IMR-90 (cell line): ENCODE results near the gene HMCN1. TPM values are rescaled to one million over a fixed set of nuclear protein-coding genes. Genes with fewer than 3 reads are reported as not detected.

Experiments
- ATAC-seq: fragments of 200-7000 bp; cut with Tn5 transposase; 2 replicates; pipeline ENCODE4 v1.9.1; 2020; ENCODE audit warnings: low read depth, mild to moderate bottlenecking, moderate library complexity
- BruUV-seq: library from RNA; stranded (reverse); fragments of 400-500 nt; replicated peaks from 2 replicates; lab custom pipeline; 2021; lab: Mats Ljungman, UMichigan
- CTCF ChIA-PET: fragments of 300-600 bp; formaldehyde crosslinking; extraction: SDS; loops from one replicate; lab custom pipeline; 2021; ENCODE audit warnings: antibody characterized with exemption; lab: Yijun Ruan, JAX
- POLR2A ChIA-PET: fragments of 300-600 bp; sonication (Branson Sonifier 250); formaldehyde crosslinking; loops from one replicate; lab custom pipeline; 2022; ENCODE audit warnings: antibody characterized with exemption; ENCODE audit not compliant: unreplicated experiment; lab: Charles Lee
- DNase-seq: peaks from one replicate; pipeline ENCODE4 v3.0.0; 2013
- H2AFZ ChIP-seq: replicated peaks from 2 replicates; pipeline ENCODE3; 2013; ENCODE audit warnings: low read length, mild to moderate bottlenecking; ENCODE audit not compliant: poor library complexity
- H2AK5ac ChIP-seq: 2 replicates; pipeline ENCODE4 v1.6.1; 2013; ENCODE audit warnings: low read depth, low read length, inconsistent platforms
- H2AK9ac ChIP-seq: replicated peaks from 2 replicates; pipeline ENCODE3; 2013; ENCODE audit warnings: mild to moderate bottlenecking, low read depth, low read length, moderate library complexity; ENCODE audit not compliant: poor library complexity
- H2BK120ac ChIP-seq: 2 replicates; pipeline ENCODE4 v1.6.1; 2013; ENCODE audit warnings: low read depth, low read length, inconsistent platforms
- H2BK15ac ChIP-seq: 3 replicates; pipeline ENCODE4 v1.6.1; 2013; ENCODE audit warnings: low read depth, low read length, inconsistent platforms
- H2BK20ac ChIP-seq: 2 replicates; pipeline ENCODE4 v1.6.1; 2013; ENCODE audit warnings: low read depth, mild to moderate bottlenecking, inconsistent platforms, low read length, moderate library complexity
- H2BK5ac ChIP-seq: 2 replicates; pipeline ENCODE4 v1.6.1; 2013; ENCODE audit warnings: mild to moderate bottlenecking, low read depth, low read length, inconsistent platforms; ENCODE audit not compliant: poor library complexity, severe bottlenecking
- H3K14ac ChIP-seq: replicated peaks from 2 replicates; pipeline ENCODE4 v1.6.1; 2013; ENCODE audit warnings: low read depth, low read length, inconsistent platforms
- H3K18ac ChIP-seq: 2 replicates; pipeline ENCODE4 v1.6.1; 2013; ENCODE audit warnings: low read depth, low read length, control low read depth
- H3K23ac ChIP-seq: 2 replicates; pipeline ENCODE4 v1.6.1; 2013; ENCODE audit warnings: low read depth, low read length, inconsistent platforms
- H3K27ac ChIP-seq: 2 replicates; pipeline ENCODE4 v1.5.1; 2013; ENCODE audit warnings: mild to moderate bottlenecking, control low read depth, low read length; ENCODE audit not compliant: insufficient read depth
- H3K27me3 ChIP-seq: 2 replicates; pipeline ENCODE4 v1.6.1; 2013; ENCODE audit warnings: low read length; ENCODE audit not compliant: control insufficient read depth, insufficient read depth
- H3K36me3 ChIP-seq: 2 replicates; pipeline ENCODE4 v1.6.1; 2013; ENCODE audit warnings: low read length, mixed read lengths; ENCODE audit not compliant: control insufficient read depth, insufficient read depth
- H3K4ac ChIP-seq: 2 replicates; pipeline ENCODE4 v1.6.1; 2013; ENCODE audit warnings: low read depth, low read length, inconsistent platforms
- H3K4me1 ChIP-seq: 2 replicates; pipeline ENCODE4 v1.6.1; 2013; ENCODE audit warnings: low read length, mixed read lengths; ENCODE audit not compliant: control insufficient read depth, insufficient read depth
- H3K4me2 ChIP-seq: 2 replicates; pipeline ENCODE4 v1.6.1; 2013; ENCODE audit warnings: low read depth, mild to moderate bottlenecking, control low read depth, low read length, moderate library complexity
- H3K4me3 ChIP-seq: 2 replicates; pipeline ENCODE4 v1.5.1; 2013; ENCODE audit warnings: low read depth, mild to moderate bottlenecking, control low read depth, low read length, moderate library complexity; ENCODE audit not compliant: insufficient read depth
- H3K56ac ChIP-seq: 2 replicates; pipeline ENCODE4 v1.6.1; 2013; ENCODE audit warnings: low read length, inconsistent platforms; ENCODE audit not compliant: insufficient read depth; ENCODE audit errors: extremely low read depth
- H3K79me1 ChIP-seq, 2 experiments: 2 replicates each; pipeline ENCODE4 v1.6.1; 2013; ENCODE audit warnings: low read length in 2 of 2, inconsistent platforms in 1 of 2, low read depth in 1 of 2
- H3K9ac ChIP-seq: 2 replicates; pipeline ENCODE4 v1.6.1; 2013; ENCODE audit warnings: low read depth, low read length, control low read depth
- H3K9me1 ChIP-seq: 2 replicates; pipeline ENCODE4 v1.6.1; 2013; ENCODE audit warnings: low read length, inconsistent platforms; ENCODE audit not compliant: insufficient read depth
- H3K9me3 ChIP-seq: 2 replicates; pipeline ENCODE4 v1.6.1; 2013; ENCODE audit warnings: low read length; ENCODE audit not compliant: control insufficient read depth, insufficient read depth
- H4K20me1 ChIP-seq: 2 replicates; pipeline ENCODE4 v1.6.1; 2013; ENCODE audit warnings: low read length, inconsistent platforms; ENCODE audit not compliant: insufficient read depth
- H4K5ac ChIP-seq: 2 replicates; pipeline ENCODE4 v1.6.1; 2013; ENCODE audit warnings: mild to moderate bottlenecking, low read depth, low read length, control low read depth
- H4K8ac ChIP-seq, 2 experiments: 2 replicates each; pipeline ENCODE4 v1.6.1; 2013; ENCODE audit warnings: low read depth in 2 of 2, low read length in 2 of 2, control low read depth in 1 of 2, inconsistent platforms in 1 of 2
- H4K91ac ChIP-seq: 2 replicates; pipeline ENCODE4 v1.6.1; 2013; ENCODE audit warnings: low read depth, low read length, inconsistent platforms; ENCODE audit not compliant: insufficient read depth
- BHLHE40 ChIP-seq: fragments of 150-350 bp; IDR thresholded peaks from 2 replicates; pipeline ENCODE4 v1.6.1; 2016; ENCODE audit warnings: mild to moderate bottlenecking, low read depth, low read length
- CEBPB ChIP-seq: IDR thresholded peaks from 2 replicates; pipeline ENCODE4 v1.6.1; 2012; ENCODE audit warnings: low read depth, low read length, improper control_type of control experiment
- CHD1 ChIP-seq: IDR thresholded peaks from 2 replicates; pipeline ENCODE4 v1.6.1; 2012; ENCODE audit warnings: low read depth, low read length, improper control_type of control experiment
- CTCF ChIP-seq: conservative IDR thresholded peaks from 2 replicates; pipeline ENCODE4 v1.5.1; 2012; ENCODE audit warnings: mild to moderate bottlenecking, low read depth, low read length, improper control_type of control experiment
- ELK1 ChIP-seq: fragments of 150-350 bp; IDR thresholded peaks from 2 replicates; pipeline ENCODE4 v1.6.1; 2016; ENCODE audit warnings: low read depth, mild to moderate bottlenecking, low read length, moderate library complexity, borderline replicate concordance
- FOS ChIP-seq: fragments of 150-350 bp; IDR thresholded peaks from 2 replicates; pipeline ENCODE4 v1.6.1; 2016; ENCODE audit warnings: low read depth, low read length
- MAFK ChIP-seq: IDR thresholded peaks from 2 replicates; pipeline ENCODE4 v1.6.1; 2012; ENCODE audit warnings: low read depth, low read length, improper control_type of control experiment
- MAZ ChIP-seq: IDR thresholded peaks from 2 replicates; pipeline ENCODE4 v1.6.1; 2012; ENCODE audit warnings: low read depth, mild to moderate bottlenecking, low read length, improper control_type of control experiment, moderate library complexity, borderline replicate concordance
- NFE2L2 ChIP-seq: fragments of 150-350 bp; IDR thresholded peaks from 2 replicates; pipeline ENCODE4 v1.6.1; 2016; ENCODE audit warnings: low read depth, mild to moderate bottlenecking, low read length
- POLR2A ChIP-seq: IDR thresholded peaks from 2 replicates; pipeline ENCODE4 v1.6.1; 2012; ENCODE audit warnings: mild to moderate bottlenecking, low read depth, low read length
- RCOR1 ChIP-seq: IDR thresholded peaks from 2 replicates; pipeline ENCODE4 v1.6.1; 2012; ENCODE audit warnings: mild to moderate bottlenecking, low read length, improper control_type of control experiment; ENCODE audit not compliant: insufficient replicate concordance
- USF2 ChIP-seq: fragments of 150-350 bp; IDR thresholded peaks from 2 replicates; pipeline ENCODE4 v1.6.1; 2017; ENCODE audit warnings: mild to moderate bottlenecking, antibody characterized with exemption, low read length, low read depth
- WGBS, 2 experiments: methylation state at CpG; one replicate each; pipeline versions ENCODE4 v1.1.5 to v1.1.7; 2013; ENCODE audit warnings: missing lambda C conversion rate in 2 of 2; ENCODE audit not compliant: insufficient read length in 1 of 2; ENCODE audit errors: extremely low coverage in 2 of 2; 5-methylcytosine and 5-hydroxymethylcytosine counted together
- dilution Hi-C: fragments of 300-500 bp; cut with HindIII; formaldehyde crosslinking; loops from one replicate; pipeline ENCODE4 v1.14.3; 2018; ENCODE audit warnings: low sequenced_read_pairs; ENCODE audit not compliant: unreplicated experiment
- in situ Hi-C: fragments of 300-500 bp; cut with MboI; formaldehyde crosslinking; loops from 3 replicates; pipeline ENCODE4 v1.14.3; 2019; ENCODE audit warnings: low sequenced_read_pairs, inconsistent platforms, mixed read lengths
- intact Hi-C: fragments of 100-400 bp; cut with micrococcal nuclease; formaldehyde crosslinking; loops from 2 replicates; pipeline ENCODE4 v1.10.0; 2022
- polyA plus RNA-seq, 3 experiments: library from polyadenylated mRNA; depleted of rRNA; stranded (reverse); fragments of >200 nt; gene quantifications; 2 replicates each; pipeline ENCODE4 v1.2.3, GENCODE V29; 2012; ENCODE audit warnings: low replicate concordance in 1 of 3
- total RNA-seq: library from RNA; depleted of rRNA; stranded (reverse); fragments of >200 nt; gene quantifications from 2 replicates; pipeline ENCODE4 v1.2.3, GENCODE V29; 2012

HMCN1 gene
- total and polyA plus RNA-seq, 2 of the 4 experiments (the other 2 are of a cell fraction): 6.1 to 11.7 TPM

- H3K23ac ChIP-seq: no peak overlapping the region
- H2AK5ac ChIP-seq: no peak overlapping the region
- no TSS peak for BruUV-seq
- no peaks in the 10 kb centered on the region for H3K9me3 ChIP-seq
- H3K27me3 ChIP-seq: peaks cover 3% of the 10 kb centered on the region; the same call in 1 of the 2 replicates
- H2AK9ac ChIP-seq: no peak overlapping the region
- H3K27ac ChIP-seq: no peak overlapping the region
- no peak overlapping the region for H4K8ac ChIP-seq
- CTCF ChIA-PET: no interaction called here
- no peak overlapping the region for H2BK15ac ChIP-seq
- H3K14ac ChIP-seq: no peak overlapping the region
- no peaks in the 10 kb centered on the region for H3K79me1 ChIP-seq
- POLR2A ChIA-PET: no interaction called here
- H3K4me2 ChIP-seq: no peak overlapping the region
- DNase-seq (no peak), ATAC-seq (no peak)
- H3K56ac ChIP-seq: no peak overlapping the region
- H2BK120ac ChIP-seq: no peak overlapping the region
- H2AFZ ChIP-seq: no peak overlapping the region
- no peak overlapping the region for H4K91ac ChIP-seq
- in situ Hi-C loops (loop anchor here (25.0 kb wide), 1 partner anchor 888 kb away; no protein-coding TSS in a partner anchor), dilution Hi-C loops (no loop called here), intact Hi-C loops (no loop called here)
- no peak overlapping the region for H3K9ac ChIP-seq
- no peak overlapping the region for H4K5ac ChIP-seq
- no peak overlapping the region for H3K18ac ChIP-seq
- no peaks in the 10 kb centered on the region for H3K36me3 ChIP-seq
- H3K4me3 ChIP-seq: no peak overlapping the region
- H2BK5ac ChIP-seq: no peak overlapping the region
- H3K9me1 ChIP-seq: no peaks in the 10 kb centered on the region
- no peak for TF ChIP-seq NFE2L2
- TF ChIP-seq MAFK: no peak
- no peak for TF ChIP-seq POLR2A
- TF ChIP-seq CEBPB: no peak
- TF ChIP-seq USF2: no peak
- no peak for TF ChIP-seq FOS
- no peak for TF ChIP-seq ELK1
- no peak for TF ChIP-seq CTCF
- no peak for TF ChIP-seq CHD1
- no peak for TF ChIP-seq BHLHE40
- no peak for TF ChIP-seq MAZ
- TF ChIP-seq RCOR1: no peak
- H4K20me1 ChIP-seq: no peaks in the 10 kb centered on the region
- no peak overlapping the region for H3K4ac ChIP-seq
- no peaks in the 10 kb centered on the region for H3K4me1 ChIP-seq
- no CpG with 5 or more reads among the region's 4 CpGs for WGBS, 2 experiments
- no peak overlapping the region for H2BK20ac ChIP-seq
These were observed 34.3 kb upstream of the HMCN1 start for GRCh38 chr1:185699874-185700273.
